ENCODE measurements around the gene ETNK2.

DNA sequence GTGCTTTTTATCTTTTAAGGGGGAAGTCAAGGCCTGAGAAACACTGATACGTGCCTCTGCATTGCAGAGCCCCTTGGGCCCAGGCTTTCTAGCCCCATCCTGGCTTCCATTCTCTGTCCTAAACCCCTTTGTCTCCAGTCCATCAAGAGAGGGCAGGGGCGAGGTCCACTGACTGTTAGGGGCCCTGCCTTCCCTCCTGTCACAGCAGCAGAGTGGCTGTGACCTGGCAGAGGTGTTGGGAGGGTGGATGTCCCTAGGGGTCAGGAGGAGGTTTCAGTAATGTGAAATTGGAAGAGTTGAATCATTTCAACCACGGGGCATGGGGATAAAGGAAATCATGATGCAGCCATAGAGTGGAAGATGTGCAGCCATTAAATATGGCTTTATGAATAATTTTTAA, 54.9 kb downstream of the ETNK2 start:
- TF ChIP-seq EZH2 (IDR thresholded peaks at IDR 0.05): no peak
- TF ChIP-seq, protein P1, sequence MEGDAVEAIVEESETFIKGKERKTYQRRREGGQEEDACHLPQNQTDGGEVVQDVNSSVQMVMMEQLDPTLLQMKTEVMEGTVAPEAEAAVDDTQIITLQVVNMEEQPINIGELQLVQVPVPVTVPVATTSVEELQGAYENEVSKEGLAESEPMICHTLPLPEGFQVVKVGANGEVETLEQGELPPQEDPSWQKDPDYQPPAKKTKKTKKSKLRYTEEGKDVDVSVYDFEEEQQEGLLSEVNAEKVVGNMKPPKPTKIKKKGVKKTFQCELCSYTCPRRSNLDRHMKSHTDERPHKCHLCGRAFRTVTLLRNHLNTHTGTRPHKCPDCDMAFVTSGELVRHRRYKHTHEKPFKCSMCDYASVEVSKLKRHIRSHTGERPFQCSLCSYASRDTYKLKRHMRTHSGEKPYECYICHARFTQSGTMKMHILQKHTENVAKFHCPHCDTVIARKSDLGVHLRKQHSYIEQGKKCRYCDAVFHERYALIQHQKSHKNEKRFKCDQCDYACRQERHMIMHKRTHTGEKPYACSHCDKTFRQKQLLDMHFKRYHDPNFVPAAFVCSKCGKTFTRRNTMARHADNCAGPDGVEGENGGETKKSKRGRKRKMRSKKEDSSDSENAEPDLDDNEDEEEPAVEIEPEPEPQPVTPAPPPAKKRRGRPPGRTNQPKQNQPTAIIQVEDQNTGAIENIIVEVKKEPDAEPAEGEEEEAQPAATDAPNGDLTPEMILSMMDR (IDR thresholded peaks at IDR 0.05): no peak
- no peak for TF ChIP-seq EZH2phosphoT487 (IDR thresholded peaks at IDR 0.05)

All from neural progenitor cell (in vitro differentiated cells).